Trophoblast cell (in vitro differentiated cells and primary cell): Measurements from ENCODE around the gene COG8.

Source experiments
- DNase-seq, 2 donors: peaks; one replicate each; pipeline ENCODE4 v3.0.0-alpha.2; 2016
- H2AFZ ChIP-seq: 2 replicates; pipeline ENCODE4 v1.6.1; 2013; ENCODE audit warnings: low read length, moderate library complexity, mild to moderate bottlenecking; ENCODE audit not compliant: insufficient read depth, poor library complexity
- H2AK5ac ChIP-seq: 2 replicates; pipeline ENCODE4 v1.6.1; 2013; ENCODE audit warnings: mild to moderate bottlenecking, low read length
- H2BK120ac ChIP-seq: 2 replicates; pipeline ENCODE4 v1.6.1; 2013; ENCODE audit warnings: low read length, mild to moderate bottlenecking, moderate library complexity; ENCODE audit not compliant: insufficient read depth, poor library complexity
- H2BK12ac ChIP-seq: 2 replicates; pipeline ENCODE4 v1.6.1; 2013; ENCODE audit warnings: mild to moderate bottlenecking, low read length, moderate library complexity
- H2BK5ac ChIP-seq: 2 replicates; pipeline ENCODE4 v1.6.1; 2013; ENCODE audit warnings: low read length, low read depth, moderate library complexity, mild to moderate bottlenecking; ENCODE audit not compliant: poor library complexity
- H3K14ac ChIP-seq: 2 replicates; pipeline ENCODE4 v1.6.1; 2013; ENCODE audit warnings: mild to moderate bottlenecking, low read length
- H3K18ac ChIP-seq: 2 replicates; pipeline ENCODE4 v1.6.1; 2013; ENCODE audit warnings: mild to moderate bottlenecking, low read length
- H3K23ac ChIP-seq: 2 replicates; pipeline ENCODE4 v1.6.1; 2013; ENCODE audit warnings: low read length
- H3K27ac ChIP-seq: 2 replicates; pipeline ENCODE4 v1.5.1; 2013; ENCODE audit warnings: low read depth, mild to moderate bottlenecking, inconsistent platforms, low read length, moderate library complexity
- H3K27me3 ChIP-seq: 2 replicates; pipeline ENCODE4 v1.6.1; 2013; ENCODE audit warnings: inconsistent platforms, mild to moderate bottlenecking, low read length, moderate library complexity; ENCODE audit not compliant: insufficient read depth
- H3K36me3 ChIP-seq, 2 experiments: 1 replicate in 1 of 2; 2 replicates in 1 of 2; pipeline ENCODE4 v1.6.1; 2013; ENCODE audit warnings: low read length in 2 of 2, mild to moderate bottlenecking in 2 of 2, moderate library complexity in 1 of 2; ENCODE audit not compliant: insufficient read depth in 2 of 2, control insufficient read depth in 1 of 2
- H3K4ac ChIP-seq: 2 replicates; pipeline ENCODE4 v1.6.1; 2013; ENCODE audit warnings: low read depth, mild to moderate bottlenecking, low read length, moderate library complexity
- H3K4me1 ChIP-seq, 2 experiments: 1 replicate in 1 of 2; 2 replicates in 1 of 2; pipeline ENCODE4 v1.6.1; 2013; ENCODE audit warnings: low read length in 2 of 2, mild to moderate bottlenecking in 2 of 2, moderate library complexity in 1 of 2; ENCODE audit not compliant: insufficient read depth in 2 of 2, control insufficient read depth in 1 of 2
- H3K4me2 ChIP-seq: 2 replicates; pipeline ENCODE4 v1.6.1; 2013; ENCODE audit warnings: inconsistent platforms, mild to moderate bottlenecking, low read length, moderate library complexity
- H3K4me3 ChIP-seq: 2 replicates; pipeline ENCODE4 v1.5.1; 2013; ENCODE audit warnings: mild to moderate bottlenecking, low read depth, low read length, inconsistent platforms
- H3K79me1 ChIP-seq: one replicate; pipeline ENCODE4 v1.6.1; 2013; ENCODE audit warnings: low read length
- H3K79me2 ChIP-seq: 2 replicates; pipeline ENCODE4 v1.6.1; 2013; ENCODE audit warnings: low read length, mild to moderate bottlenecking; ENCODE audit not compliant: control insufficient read depth, insufficient read depth, poor library complexity
- H3K9ac ChIP-seq: 2 replicates; pipeline ENCODE4 v1.6.1; 2013; ENCODE audit warnings: mild to moderate bottlenecking, low read length
- H3K9me3 ChIP-seq: 2 replicates; pipeline ENCODE4 v1.6.1; 2013; ENCODE audit warnings: low read depth, mild to moderate bottlenecking, control low read depth, inconsistent platforms, low read length; ENCODE audit not compliant: insufficient read depth
- H4K12ac ChIP-seq: 2 replicates; pipeline ENCODE4 v1.6.1; 2013; ENCODE audit warnings: low read depth, mild to moderate bottlenecking, low read length, moderate library complexity
- H4K8ac ChIP-seq: 2 replicates; pipeline ENCODE4 v1.6.1; 2013; ENCODE audit warnings: low read depth, mild to moderate bottlenecking, low read length, moderate library complexity
- H4K91ac ChIP-seq: one replicate; pipeline ENCODE4 v1.6.1; 2013; ENCODE audit warnings: low read depth, mild to moderate bottlenecking, low read length, moderate library complexity
- WGBS: extraction: QIAGEN DNeasy Blood & Tissue Kit; methylation state at CpG from one replicate; pipeline ENCODE4 v1.1.7; 2013; ENCODE audit warnings: missing lambda C conversion rate; ENCODE audit not compliant: insufficient read length, insufficient coverage; ENCODE audit errors: extremely low coverage; 5-methylcytosine and 5-hydroxymethylcytosine counted together

Gene COG8

GRCh38 chr16:69381231-69381630 lies 41.9 kb upstream of the COG8 start:
- Histone ChIP-seq H4K8ac (no peak overlapping the region), H3K4ac (no peak overlapping the region), H3K4me2 (no peak overlapping the region), H3K79me2 (peaks cover 10% of the 10 kb centered on the region), H3K79me1 (peaks cover 3% of the 10 kb centered on the region), H2AFZ (no peak overlapping the region), H3K27ac (no peak overlapping the region), H3K18ac (no peak overlapping the region), H4K12ac (no peak overlapping the region), H3K14ac (no peak overlapping the region), H3K9me3 (no peaks in the 10 kb centered on the region), H2AK5ac (no peak overlapping the region), H3K36me3 (peaks cover 22 to 23% of the 10 kb centered on the region in 2 experiments), H3K9ac (no peak overlapping the region), H4K91ac (no peak overlapping the region), H3K4me1 (peaks cover 2 to 4% of the 10 kb centered on the region in 2 experiments), H3K27me3 (no peaks in the 10 kb centered on the region), H3K4me3 (no peak overlapping the region), H2BK12ac (no peak overlapping the region), H3K23ac (no peak overlapping the region), H2BK120ac (no peak overlapping the region), H2BK5ac (no peak overlapping the region)
- no CpG with 5 or more reads among the region's 2 CpGs for WGBS
- DNase-seq: no peak

- H3K9ac ChIP-seq: no peak overlapping the region
These were observed 39.4 kb upstream of the COG8 start for GRCh38 chr16:69378760-69379159.

DNA sequence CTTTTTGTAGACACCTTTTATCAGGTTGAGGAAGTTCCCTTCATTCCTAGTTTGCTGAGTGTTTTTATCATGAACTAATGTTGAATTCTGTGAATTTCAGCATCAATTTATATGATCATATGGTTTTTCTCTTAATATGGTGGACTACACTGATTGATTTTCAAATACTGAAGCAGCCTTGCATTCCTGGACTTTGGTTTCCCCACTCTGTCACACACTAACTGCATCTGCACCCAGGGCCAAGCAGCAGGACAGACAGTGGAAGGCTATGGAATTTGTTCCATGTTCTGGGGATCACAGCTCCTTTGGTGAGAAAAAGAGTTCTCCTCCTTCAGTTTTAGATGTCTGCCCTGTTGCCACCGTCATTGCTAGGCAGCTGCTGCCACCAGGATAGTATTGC lies 38.7 kb upstream of the COG8 start:
- Histone ChIP-seq H3K18ac (no peak overlapping the region), H4K91ac (no peak overlapping the region), H2AFZ (no peak overlapping the region), H3K36me3 (peaks cover 23 to 25% of the 10 kb centered on the region in 2 experiments), H3K4me1 (no peaks in the 10 kb centered on the region), H3K4ac (no peak overlapping the region), H3K79me2 (no peaks in the 10 kb centered on the region), H3K9ac (no peak overlapping the region), H3K4me2 (no peak overlapping the region), H2BK5ac (no peak overlapping the region), H2BK120ac (no peak overlapping the region), H3K23ac (no peak overlapping the region), H3K79me1 (no peaks in the 10 kb centered on the region), H4K8ac (no peak overlapping the region), H4K12ac (no peak overlapping the region), H2BK12ac (no peak overlapping the region), H3K27me3 (no peaks in the 10 kb centered on the region), H3K9me3 (no peaks in the 10 kb centered on the region), H3K4me3 (no peak overlapping the region), H3K14ac (no peak overlapping the region), H2AK5ac (no peak overlapping the region), H3K27ac (no peak overlapping the region)
- no CpG with 5 or more reads among the region's 1 CpG for WGBS
- no peak for DNase-seq

More at GRCh38 chr16:69378760-69379159, 39.4 kb upstream of the COG8 start:
- Histone ChIP-seq H3K14ac (no peak overlapping the region), H2AK5ac (no peak overlapping the region), H3K23ac (no peak overlapping the region), H3K27ac (no peak overlapping the region), H3K36me3 (peaks cover 20 to 22% of the 10 kb centered on the region in 2 experiments), H4K12ac (no peak overlapping the region), H3K4me3 (no peak overlapping the region), H3K27me3 (no peaks in the 10 kb centered on the region), H4K8ac (no peak overlapping the region), H3K79me2 (no peaks in the 10 kb centered on the region), H3K4me1 (no peaks in the 10 kb centered on the region), H2AFZ (no peak overlapping the region), H3K9me3 (no peaks in the 10 kb centered on the region), H2BK5ac (no peak overlapping the region), H2BK12ac (no peak overlapping the region), H3K4me2 (no peak overlapping the region), H3K18ac (no peak overlapping the region), H3K79me1 (no peaks in the 10 kb centered on the region), H3K4ac (no peak overlapping the region), H2BK120ac (no peak overlapping the region), H4K91ac (no peak overlapping the region)
- DNase-seq: no peak
- WGBS: no CpG with 5 or more reads among the region's 1 CpG

- Histone ChIP-seq H3K36me3 (peaks cover 21 to 24% of the 10 kb centered on the region in 2 experiments), H3K9me3 (no peaks in the 10 kb centered on the region), H4K8ac (no peak overlapping the region), H3K18ac (no peak overlapping the region), H3K23ac (no peak overlapping the region), H2BK5ac (no peak overlapping the region), H2AK5ac (no peak overlapping the region), H2BK120ac (no peak overlapping the region), H2AFZ (no peak overlapping the region), H3K4me3 (no peak overlapping the region), H3K4me2 (no peak overlapping the region), H3K4me1 (no peaks in the 10 kb centered on the region), H4K12ac (no peak overlapping the region), H3K14ac (no peak overlapping the region), H3K27me3 (no peaks in the 10 kb centered on the region), H4K91ac (no peak overlapping the region), H3K79me2 (no peaks in the 10 kb centered on the region), H3K27ac (no peak overlapping the region), H3K4ac (no peak overlapping the region), H3K9ac (no peak overlapping the region), H2BK12ac (no peak overlapping the region), H3K79me1 (no peaks in the 10 kb centered on the region)
- no CpG with 5 or more reads among the region's 10 CpGs for WGBS
- DNase-seq: no peak
These were observed 37.2 kb upstream of the COG8 start for GRCh38 chr16:69376393-69377059.
